OCI-LY7 (cell line): ENCODE data around the gene IRF7.

Source experiments
- CTCF ChIP-seq: fragments of 200-600 bp; sonication (generic); conservative IDR thresholded peaks from 2 replicates; pipeline ENCODE4 v1.5.1; 2014; ENCODE audit warnings: mild to moderate bottlenecking, antibody characterized with exemption, low read length, moderate library complexity, mixed read lengths
- EZH2phosphoT487 ChIP-seq: fragments of 200-600 bp; sonication (generic); IDR thresholded peaks from 2 replicates; pipeline ENCODE4 v1.6.1; 2018; ENCODE audit warnings: low read depth, borderline replicate concordance, mild to moderate bottlenecking, mixed run types, antibody characterized with exemption, low read length, moderate library complexity, mixed read lengths

- no peak for TF ChIP-seq EZH2phosphoT487
- no peak for TF ChIP-seq CTCF
These were observed 44.5 kb upstream of the IRF7 start for GRCh38 chr11:660281-660680.
